Measurements from ENCODE around the gene FLII.
A peak's percentile ranks its signal among the peaks of the same experiment; 100 is the strongest.

DNA sequence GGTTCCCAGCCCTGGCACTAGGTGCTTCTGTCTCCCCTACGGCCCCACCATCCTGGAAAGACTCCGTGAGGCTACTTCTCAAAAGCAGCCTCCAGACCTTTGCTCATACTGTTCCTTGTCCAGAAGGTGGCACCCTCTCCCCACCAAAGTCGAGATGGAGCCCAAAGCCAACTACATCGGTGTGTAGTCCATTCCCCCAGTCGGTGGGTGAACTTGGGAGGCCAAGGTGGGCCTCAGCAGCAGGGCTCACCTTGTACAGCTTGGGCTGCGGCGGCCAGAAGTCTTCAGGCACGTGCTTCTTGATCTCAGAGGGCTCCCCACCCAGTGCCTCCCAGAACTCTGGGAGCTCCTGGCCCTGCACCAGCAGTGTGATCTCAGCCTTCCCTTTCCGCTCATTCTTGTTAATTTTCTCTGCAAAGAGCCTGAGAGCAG is 10.2 kb downstream of the FLII start:
- TF ChIP-seq, protein P1, sequence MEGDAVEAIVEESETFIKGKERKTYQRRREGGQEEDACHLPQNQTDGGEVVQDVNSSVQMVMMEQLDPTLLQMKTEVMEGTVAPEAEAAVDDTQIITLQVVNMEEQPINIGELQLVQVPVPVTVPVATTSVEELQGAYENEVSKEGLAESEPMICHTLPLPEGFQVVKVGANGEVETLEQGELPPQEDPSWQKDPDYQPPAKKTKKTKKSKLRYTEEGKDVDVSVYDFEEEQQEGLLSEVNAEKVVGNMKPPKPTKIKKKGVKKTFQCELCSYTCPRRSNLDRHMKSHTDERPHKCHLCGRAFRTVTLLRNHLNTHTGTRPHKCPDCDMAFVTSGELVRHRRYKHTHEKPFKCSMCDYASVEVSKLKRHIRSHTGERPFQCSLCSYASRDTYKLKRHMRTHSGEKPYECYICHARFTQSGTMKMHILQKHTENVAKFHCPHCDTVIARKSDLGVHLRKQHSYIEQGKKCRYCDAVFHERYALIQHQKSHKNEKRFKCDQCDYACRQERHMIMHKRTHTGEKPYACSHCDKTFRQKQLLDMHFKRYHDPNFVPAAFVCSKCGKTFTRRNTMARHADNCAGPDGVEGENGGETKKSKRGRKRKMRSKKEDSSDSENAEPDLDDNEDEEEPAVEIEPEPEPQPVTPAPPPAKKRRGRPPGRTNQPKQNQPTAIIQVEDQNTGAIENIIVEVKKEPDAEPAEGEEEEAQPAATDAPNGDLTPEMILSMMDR (IDR thresholded peaks at IDR 0.05; ENCODE audit: low read depth, low read length), result peak; percentile 74
- no peak for TF ChIP-seq POLR2A (IDR thresholded peaks at IDR 0.05; ENCODE audit: extremely low read depth, insufficient read length)

All from NB4 (cell line).